ENCODE results near the gene EXOC3L2.

The EXOC3L2 gene

GRCh38 chr19:45223879-45224278 is 21.3 kb downstream of the EXOC3L2 start:
- no peak for DNase-seq (ENCODE audit: extremely low read depth in 1 of 2, low read depth in 1 of 2)

- DNase-seq (ENCODE audit: extremely low read depth in 1 of 2, low read depth in 1 of 2), result no peak
These were observed 22.5 kb downstream of the EXOC3L2 start for GRCh38 chr19:45222724-45223123.

GRCh38 chr19:45218911-45219743 is 26.1 kb downstream of the EXOC3L2 start:
- no peak for DNase-seq (ENCODE audit: extremely low read depth in 1 of 2, low read depth in 1 of 2)

GRCh38 chr19:45218426-45218825 is 26.8 kb downstream of the EXOC3L2 start:
- no peak for DNase-seq (ENCODE audit: extremely low read depth in 1 of 2, low read depth in 1 of 2)

GRCh38 chr19:45217957-45218334 is 27.3 kb downstream of the EXOC3L2 start:
- no peak for DNase-seq (ENCODE audit: extremely low read depth in 1 of 2, low read depth in 1 of 2)

GRCh38 chr19:45217193-45217956 is 27.8 kb downstream of the EXOC3L2 start:
- no peak for DNase-seq (ENCODE audit: extremely low read depth in 1 of 2, low read depth in 1 of 2)

- DNase-seq (ENCODE audit: extremely low read depth in 1 of 2, low read depth in 1 of 2), result no peak
These were observed 28.5 kb downstream of the EXOC3L2 start for GRCh38 chr19:45216667-45217066.

GRCh38 chr19:45215391-45216191 is 29.6 kb downstream of the EXOC3L2 start:
- no peak for DNase-seq (ENCODE audit: extremely low read depth in 1 of 2, low read depth in 1 of 2)

GRCh38 chr19:45213031-45213430 is 32.2 kb downstream of the EXOC3L2 start:
- no peak for DNase-seq (ENCODE audit: extremely low read depth in 1 of 2, low read depth in 1 of 2)

- DNase-seq (ENCODE audit: extremely low read depth in 1 of 2, low read depth in 1 of 2), result no peak
These were observed 33.3 kb downstream of the EXOC3L2 start for GRCh38 chr19:45211751-45212381.

GRCh38 chr19:45206328-45206727 is 38.9 kb downstream of the EXOC3L2 start:
- no peak for DNase-seq (ENCODE audit: extremely low read depth in 1 of 2, low read depth in 1 of 2)

- DNase-seq (ENCODE audit: extremely low read depth in 1 of 2, low read depth in 1 of 2), result no peak
These were observed 39.4 kb downstream of the EXOC3L2 start for GRCh38 chr19:45205810-45206209.

- DNase-seq (ENCODE audit: extremely low read depth in 1 of 2, low read depth in 1 of 2), result no peak
These were observed 42.6 kb downstream of the EXOC3L2 start for GRCh38 chr19:45202637-45203036.

- no peak for DNase-seq (ENCODE audit: extremely low read depth in 1 of 2, low read depth in 1 of 2)
These were observed 44.6 kb downstream of the EXOC3L2 start for GRCh38 chr19:45200568-45200967.

- no peak for DNase-seq (ENCODE audit: extremely low read depth in 1 of 2, low read depth in 1 of 2)
These were observed 49.4 kb downstream of the EXOC3L2 start for GRCh38 chr19:45195764-45196163.

- DNase-seq (ENCODE audit: extremely low read depth in 1 of 2, low read depth in 1 of 2), result no peak
These were observed 53.8 kb downstream of the EXOC3L2 start for GRCh38 chr19:45191375-45191774.

GRCh38 chr19:45189971-45190370 is 55.2 kb downstream of the EXOC3L2 start:
- no peak for DNase-seq (ENCODE audit: extremely low read depth in 1 of 2, low read depth in 1 of 2)

- DNase-seq (ENCODE audit: extremely low read depth in 1 of 2, low read depth in 1 of 2), result no peak
These were observed 57.6 kb downstream of the EXOC3L2 start for GRCh38 chr19:45187421-45188100.

GRCh38 chr19:45186509-45187334 is 58.5 kb downstream of the EXOC3L2 start:
- DNase-seq (ENCODE audit: extremely low read depth in 1 of 2, low read depth in 1 of 2), result no peak
